Left renal pelvis (tissue), 4 donors: Measurements from ENCODE around the gene HRH2. TPM values are rescaled to one million over a fixed set of nuclear protein-coding genes. Genes with fewer than 3 reads are reported as not detected.
"Not testable (repeated sequence)": the region's sequence is repeated elsewhere in the genome, so short reads cannot be mapped to it uniquely, and the experiment has no call there.

Experiments used
- DNase-seq, 4 donors: peaks; one replicate each; pipeline ENCODE4 v3.0.0-alpha.2; 2013; ENCODE audit warnings: low read depth in 4 of 4, low spot score in 3 of 4
- polyA plus RNA-seq, 4 donors: library from polyadenylated mRNA; unstranded; fragments of 120-200 nt; gene quantifications; one replicate each; pipeline ENCODE4 v1.2.1, GENCODE V29; 2013; ENCODE audit not compliant: insufficient read length in 4 of 4

The HRH2 gene
- polyA plus RNA-seq, result 1 to 10 TPM in 3 of 4 donors, under 1 TPM in 1; 0.89 to 3.6 (median 3.0) TPM

- DNase-seq, result peak in 1 of 4 donors; percentile 25
Measured at GRCh38 chr5:175657593-175658271, at the start of gene HRH2. HRH2 (plus strand) TSS chr5:175658071; CDS start chr5:175683234, 25,163 bp downstream.

- no peak for DNase-seq
Measured at GRCh38 chr5:175609526-175609925, 48.3 kb upstream of the HRH2 start.

- no peak for DNase-seq
Measured at GRCh38 chr5:175610381-175610780, 47.5 kb upstream of the HRH2 start.

- no peak for DNase-seq
Measured at GRCh38 chr5:175610898-175611297, 47.0 kb upstream of the HRH2 start.

GRCh38 chr5:175614223-175614815 lies 43.6 kb upstream of the HRH2 start:
- no peak for DNase-seq

- no peak for DNase-seq
Measured at GRCh38 chr5:175614861-175615260, 43.0 kb upstream of the HRH2 start.

GRCh38 chr5:175616083-175616482 lies 41.8 kb upstream of the HRH2 start:
- no peak for DNase-seq

GRCh38 chr5:175616527-175616926 lies 41.3 kb upstream of the HRH2 start:
- DNase-seq, result not testable (repeated sequence)

- DNase-seq, result no peak
Measured at GRCh38 chr5:175617447-175617846, 40.4 kb upstream of the HRH2 start.

GRCh38 chr5:175620527-175620926 lies 37.3 kb upstream of the HRH2 start:
- no peak for DNase-seq

GRCh38 chr5:175621971-175622370 lies 35.9 kb upstream of the HRH2 start:
- no peak for DNase-seq

GRCh38 chr5:175623088-175623487 lies 34.8 kb upstream of the HRH2 start:
- DNase-seq, result no peak

GRCh38 chr5:175624316-175624715 lies 33.6 kb upstream of the HRH2 start:
- no peak for DNase-seq

GRCh38 chr5:175627005-175627404 lies 30.9 kb upstream of the HRH2 start:
- DNase-seq, result no peak

- DNase-seq, result no peak
Measured at GRCh38 chr5:175627739-175628138, 30.1 kb upstream of the HRH2 start.

- no peak for DNase-seq
Measured at GRCh38 chr5:175628668-175629067, 29.2 kb upstream of the HRH2 start.

GRCh38 chr5:175629261-175629660 lies 28.6 kb upstream of the HRH2 start:
- DNase-seq, result no peak

- no peak for DNase-seq
Measured at GRCh38 chr5:175629793-175630192, 28.1 kb upstream of the HRH2 start.

GRCh38 chr5:175635854-175636584 lies 21.9 kb upstream of the HRH2 start:
- DNase-seq, result no peak

- DNase-seq, result no peak
Measured at GRCh38 chr5:175638305-175638704, 19.6 kb upstream of the HRH2 start.

GRCh38 chr5:175640106-175640775 lies 17.6 kb upstream of the HRH2 start:
- no peak for DNase-seq
